Measurements from ENCODE around the gene PIN4.

GRCh38 chrX:72238183-72238582, 56.6 kb downstream of the PIN4 start:
- TF ChIP-seq POLR2A (IDR thresholded peaks at IDR 0.05; ENCODE audit: low read length) (no peak), GATA1 (IDR thresholded peaks at IDR 0.05; ENCODE audit: low read depth, low read length) (no peak)
